GM23338 (cell line): ENCODE results near the gene SH3RF3. TPM values are rescaled to one million over a fixed set of nuclear protein-coding genes. Genes with fewer than 3 reads are reported as not detected.

ENCODE experiments used
- ATAC-seq: fragments of 200-7000 bp; cut with Tn5 transposase; 3 replicates; pipeline ENCODE4 v1.9.1; 2020
- DNase-seq: peaks from one replicate; pipeline ENCODE4 v3.0.0-alpha.2; 2015; ENCODE audit warnings: low spot score
- H2AFZ ChIP-seq: fragments of 200-600 bp; sonication (generic); 2 replicates; pipeline ENCODE4 v1.8.0; 2016; ENCODE audit warnings: antibody characterized with exemption, mild to moderate bottlenecking, moderate library complexity
- H3F3A ChIP-seq: fragments of 200-600 bp; sonication (generic); replicated peaks from 2 replicates; pipeline ENCODE4 v1.8.0; 2017; ENCODE audit warnings: antibody characterized with exemption, mixed run types, low read depth
- H3K27ac ChIP-seq: fragments of 200-600 bp; sonication (generic); 2 replicates; pipeline ENCODE4 v1.6.1; 2016; ENCODE audit warnings: low read depth
- H3K27me3 ChIP-seq: fragments of 200-600 bp; sonication (generic); 2 replicates; pipeline ENCODE4 v1.8.0; 2016; ENCODE audit warnings: mild to moderate bottlenecking, mixed run types, moderate library complexity; ENCODE audit not compliant: insufficient read depth
- H3K36me3 ChIP-seq: fragments of 200-600 bp; sonication (generic); 2 replicates; pipeline ENCODE4 v1.8.0; 2016; ENCODE audit warnings: mild to moderate bottlenecking; ENCODE audit not compliant: insufficient read depth
- H3K4me1 ChIP-seq: fragments of 200-600 bp; sonication (generic); 2 replicates; pipeline ENCODE4 v1.8.0; 2016; ENCODE audit warnings: mild to moderate bottlenecking, moderate library complexity; ENCODE audit not compliant: insufficient read depth
- H3K4me2 ChIP-seq: fragments of 200-600 bp; sonication (generic); 2 replicates; pipeline ENCODE4 v1.7.1; 2017; ENCODE audit warnings: mixed run types
- H3K4me3 ChIP-seq: fragments of 200-600 bp; sonication (generic); 2 replicates; pipeline ENCODE4 v1.6.1; 2016; ENCODE audit warnings: mixed run types
- H3K79me2 ChIP-seq: fragments of 200-600 bp; sonication (generic); replicated peaks from 2 replicates; pipeline ENCODE4 v1.8.0; 2017; ENCODE audit warnings: mild to moderate bottlenecking; ENCODE audit not compliant: insufficient read depth
- H3K9me2 ChIP-seq: fragments of 200-600 bp; sonication (generic); 2 replicates; pipeline ENCODE4 v1.8.0; 2017; ENCODE audit not compliant: insufficient read depth
- H4K20me1 ChIP-seq: fragments of 200-600 bp; sonication (generic); replicated peaks from 2 replicates; pipeline ENCODE4 v1.8.0; 2017; ENCODE audit warnings: mild to moderate bottlenecking; ENCODE audit not compliant: insufficient read depth
- H3K27ac Mint-ChIP-seq: 2 replicates; pipeline ENCODE4 v1.8.0; 2020; ENCODE audit warnings: inconsistent platforms, mild to moderate bottlenecking, moderate library complexity, mixed read lengths
- H3K27me3 Mint-ChIP-seq: 3 replicates; pipeline ENCODE4 v1.8.0; 2022; ENCODE audit warnings: low read depth, mild to moderate bottlenecking, moderate library complexity, mixed read lengths, inconsistent platforms; ENCODE audit not compliant: insufficient read depth, poor library complexity
- H3K36me3 Mint-ChIP-seq: 3 replicates; pipeline ENCODE4 v1.8.0; 2021; ENCODE audit warnings: low read depth, mild to moderate bottlenecking, inconsistent platforms, moderate library complexity, mixed read lengths
- H3K4me1 Mint-ChIP-seq: 3 replicates; pipeline ENCODE4 v1.8.0; 2020; ENCODE audit warnings: mild to moderate bottlenecking, inconsistent platforms, mixed read lengths
- H3K4me3 Mint-ChIP-seq: 3 replicates; pipeline ENCODE4 v1.8.0; 2021; ENCODE audit warnings: moderate library complexity, mild to moderate bottlenecking, inconsistent platforms, mixed read lengths
- H3K9me3 Mint-ChIP-seq: 3 replicates; pipeline ENCODE4 v1.8.0; 2020; ENCODE audit warnings: moderate library complexity, mild to moderate bottlenecking, inconsistent platforms, mixed read lengths
- CREB1 ChIP-seq: fragments of 250-450 bp; sonication (Bioruptor Pico); IDR thresholded peaks from 2 replicates; pipeline ENCODE4 v1.5.0; 2020; ENCODE audit warnings: low read depth, mild to moderate bottlenecking, moderate library complexity
- JUNB ChIP-seq: IDR thresholded peaks from one replicate; pipeline ENCODE4 v1.6.1; 2016; ENCODE audit warnings: antibody characterized with exemption; ENCODE audit not compliant: unreplicated experiment
- ZNF114 ChIP-seq: fragments of 250-450 bp; sonication (Bioruptor Pico); IDR thresholded peaks from 2 replicates; pipeline ENCODE4 v1.5.0; 2020; ENCODE audit warnings: mild to moderate bottlenecking, moderate library complexity
- polyA plus RNA-seq: library from polyadenylated mRNA; unstranded; fragments of >200 nt; fragmentation: Nextera tagmentation; extraction: Ambion mirVana; gene quantifications from 2 replicates; pipeline ENCODE4 v1.2.1, GENCODE V29; 2016
- total RNA-seq: library from RNA; depleted of rRNA; stranded (reverse); fragments of >200 nt; shearing (Covaris generic); gene quantifications from 2 replicates; pipeline ENCODE4 v1.2.3, GENCODE V29; 2014
- TF ChIP-seq, protein P1 (sequence below): IDR thresholded peaks from 2 replicates; pipeline ENCODE4 v1.6.1; 2016; ENCODE audit warnings: antibody characterized with exemption
- TF ChIP-seq, protein P2 (sequence below): IDR thresholded peaks from one replicate; pipeline ENCODE4 v1.6.1; 2018; ENCODE audit warnings: antibody characterized with exemption; ENCODE audit not compliant: unreplicated experiment
- TF ChIP-seq, protein P3 (sequence below): fragments of 250-450 bp; sonication (Bioruptor Pico); IDR thresholded peaks from 2 replicates; pipeline ENCODE4 v1.5.0; 2020; ENCODE audit warnings: mild to moderate bottlenecking, moderate library complexity

The SH3RF3 gene
- total and polyA plus RNA-seq, 2 experiments from 2014 or later = 0.11 to 0.63 TPM

DNA sequence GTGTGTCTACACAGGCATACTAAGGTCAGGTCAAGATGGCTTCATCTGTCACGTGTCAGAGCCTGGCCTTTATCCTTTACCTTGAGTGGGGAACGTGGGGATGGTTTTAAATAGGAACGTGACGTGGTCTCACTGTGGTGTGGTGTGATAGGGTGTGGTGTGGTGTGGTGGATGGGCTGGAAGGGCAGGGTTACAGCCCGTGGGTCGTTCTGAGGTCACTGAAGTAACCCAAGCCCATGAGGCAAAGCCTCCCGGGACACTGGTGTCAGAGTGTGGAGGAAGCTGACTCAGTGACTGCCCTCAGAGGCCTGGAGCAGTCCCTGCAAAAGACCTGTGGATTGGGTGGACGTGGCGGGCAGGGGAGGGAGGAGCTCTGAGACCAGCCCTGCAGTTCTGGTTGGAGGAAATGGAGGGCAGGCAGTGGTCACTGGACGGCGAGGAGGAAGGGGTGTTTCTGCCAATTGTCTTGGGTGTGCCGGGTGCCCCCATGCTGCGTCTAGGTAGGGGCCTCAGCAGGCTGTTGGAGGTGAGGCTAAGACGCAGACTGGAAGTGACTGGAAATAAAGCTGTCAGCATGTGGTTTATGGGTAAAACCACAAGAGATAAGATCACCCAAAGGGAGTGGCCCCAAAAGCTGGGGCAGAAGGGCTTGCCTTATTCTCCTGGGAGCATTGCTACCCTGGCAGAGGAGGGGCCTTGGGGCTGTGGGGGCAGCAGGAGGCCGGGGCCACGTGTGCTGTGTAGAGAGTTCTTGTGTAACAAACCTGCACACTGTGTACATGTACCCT lies 84.8 kb downstream of the SH3RF3 start:
- H3K79me2 ChIP-seq = no peaks in the 10 kb centered on the region
- no peak overlapping the region for H3K4me3 ChIP-seq
- no peak overlapping the region for H2AFZ ChIP-seq
- no peaks in the 10 kb centered on the region for H3K27me3 ChIP-seq
- H3F3A ChIP-seq = no peaks in the 10 kb centered on the region
- no peak for DNase-seq
- H3K27ac Mint-ChIP-seq = no peak overlapping the region; the same call in 1 of the 2 replicates
- no peaks in the 10 kb centered on the region for H3K4me1 ChIP-seq
- H3K9me3 Mint-ChIP-seq = no peaks in the 10 kb centered on the region; the same call in 2 of the 3 replicates
- H3K36me3 ChIP-seq = no peaks in the 10 kb centered on the region
- no peak for ATAC-seq
- no peaks in the 10 kb centered on the region for H3K9me2 ChIP-seq
- peaks cover 24% of the 10 kb centered on the region for H3K27me3 Mint-ChIP-seq
- H3K4me2 ChIP-seq = no peak overlapping the region
- TF ChIP-seq CREB1 (CRISPR knock-in tag) (no peak), JUNB (no peak), ZNF114 (CRISPR knock-in tag) (no peak)
- TF ChIP-seq, protein P1, sequence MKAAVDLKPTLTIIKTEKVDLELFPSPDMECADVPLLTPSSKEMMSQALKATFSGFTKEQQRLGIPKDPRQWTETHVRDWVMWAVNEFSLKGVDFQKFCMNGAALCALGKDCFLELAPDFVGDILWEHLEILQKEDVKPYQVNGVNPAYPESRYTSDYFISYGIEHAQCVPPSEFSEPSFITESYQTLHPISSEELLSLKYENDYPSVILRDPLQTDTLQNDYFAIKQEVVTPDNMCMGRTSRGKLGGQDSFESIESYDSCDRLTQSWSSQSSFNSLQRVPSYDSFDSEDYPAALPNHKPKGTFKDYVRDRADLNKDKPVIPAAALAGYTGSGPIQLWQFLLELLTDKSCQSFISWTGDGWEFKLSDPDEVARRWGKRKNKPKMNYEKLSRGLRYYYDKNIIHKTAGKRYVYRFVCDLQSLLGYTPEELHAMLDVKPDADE = no peak
- TF ChIP-seq, protein P2, sequence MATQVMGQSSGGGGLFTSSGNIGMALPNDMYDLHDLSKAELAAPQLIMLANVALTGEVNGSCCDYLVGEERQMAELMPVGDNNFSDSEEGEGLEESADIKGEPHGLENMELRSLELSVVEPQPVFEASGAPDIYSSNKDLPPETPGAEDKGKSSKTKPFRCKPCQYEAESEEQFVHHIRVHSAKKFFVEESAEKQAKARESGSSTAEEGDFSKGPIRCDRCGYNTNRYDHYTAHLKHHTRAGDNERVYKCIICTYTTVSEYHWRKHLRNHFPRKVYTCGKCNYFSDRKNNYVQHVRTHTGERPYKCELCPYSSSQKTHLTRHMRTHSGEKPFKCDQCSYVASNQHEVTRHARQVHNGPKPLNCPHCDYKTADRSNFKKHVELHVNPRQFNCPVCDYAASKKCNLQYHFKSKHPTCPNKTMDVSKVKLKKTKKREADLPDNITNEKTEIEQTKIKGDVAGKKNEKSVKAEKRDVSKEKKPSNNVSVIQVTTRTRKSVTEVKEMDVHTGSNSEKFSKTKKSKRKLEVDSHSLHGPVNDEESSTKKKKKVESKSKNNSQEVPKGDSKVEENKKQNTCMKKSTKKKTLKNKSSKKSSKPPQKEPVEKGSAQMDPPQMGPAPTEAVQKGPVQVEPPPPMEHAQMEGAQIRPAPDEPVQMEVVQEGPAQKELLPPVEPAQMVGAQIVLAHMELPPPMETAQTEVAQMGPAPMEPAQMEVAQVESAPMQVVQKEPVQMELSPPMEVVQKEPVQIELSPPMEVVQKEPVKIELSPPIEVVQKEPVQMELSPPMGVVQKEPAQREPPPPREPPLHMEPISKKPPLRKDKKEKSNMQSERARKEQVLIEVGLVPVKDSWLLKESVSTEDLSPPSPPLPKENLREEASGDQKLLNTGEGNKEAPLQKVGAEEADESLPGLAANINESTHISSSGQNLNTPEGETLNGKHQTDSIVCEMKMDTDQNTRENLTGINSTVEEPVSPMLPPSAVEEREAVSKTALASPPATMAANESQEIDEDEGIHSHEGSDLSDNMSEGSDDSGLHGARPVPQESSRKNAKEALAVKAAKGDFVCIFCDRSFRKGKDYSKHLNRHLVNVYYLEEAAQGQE = no peak
- TF ChIP-seq, protein P3, sequence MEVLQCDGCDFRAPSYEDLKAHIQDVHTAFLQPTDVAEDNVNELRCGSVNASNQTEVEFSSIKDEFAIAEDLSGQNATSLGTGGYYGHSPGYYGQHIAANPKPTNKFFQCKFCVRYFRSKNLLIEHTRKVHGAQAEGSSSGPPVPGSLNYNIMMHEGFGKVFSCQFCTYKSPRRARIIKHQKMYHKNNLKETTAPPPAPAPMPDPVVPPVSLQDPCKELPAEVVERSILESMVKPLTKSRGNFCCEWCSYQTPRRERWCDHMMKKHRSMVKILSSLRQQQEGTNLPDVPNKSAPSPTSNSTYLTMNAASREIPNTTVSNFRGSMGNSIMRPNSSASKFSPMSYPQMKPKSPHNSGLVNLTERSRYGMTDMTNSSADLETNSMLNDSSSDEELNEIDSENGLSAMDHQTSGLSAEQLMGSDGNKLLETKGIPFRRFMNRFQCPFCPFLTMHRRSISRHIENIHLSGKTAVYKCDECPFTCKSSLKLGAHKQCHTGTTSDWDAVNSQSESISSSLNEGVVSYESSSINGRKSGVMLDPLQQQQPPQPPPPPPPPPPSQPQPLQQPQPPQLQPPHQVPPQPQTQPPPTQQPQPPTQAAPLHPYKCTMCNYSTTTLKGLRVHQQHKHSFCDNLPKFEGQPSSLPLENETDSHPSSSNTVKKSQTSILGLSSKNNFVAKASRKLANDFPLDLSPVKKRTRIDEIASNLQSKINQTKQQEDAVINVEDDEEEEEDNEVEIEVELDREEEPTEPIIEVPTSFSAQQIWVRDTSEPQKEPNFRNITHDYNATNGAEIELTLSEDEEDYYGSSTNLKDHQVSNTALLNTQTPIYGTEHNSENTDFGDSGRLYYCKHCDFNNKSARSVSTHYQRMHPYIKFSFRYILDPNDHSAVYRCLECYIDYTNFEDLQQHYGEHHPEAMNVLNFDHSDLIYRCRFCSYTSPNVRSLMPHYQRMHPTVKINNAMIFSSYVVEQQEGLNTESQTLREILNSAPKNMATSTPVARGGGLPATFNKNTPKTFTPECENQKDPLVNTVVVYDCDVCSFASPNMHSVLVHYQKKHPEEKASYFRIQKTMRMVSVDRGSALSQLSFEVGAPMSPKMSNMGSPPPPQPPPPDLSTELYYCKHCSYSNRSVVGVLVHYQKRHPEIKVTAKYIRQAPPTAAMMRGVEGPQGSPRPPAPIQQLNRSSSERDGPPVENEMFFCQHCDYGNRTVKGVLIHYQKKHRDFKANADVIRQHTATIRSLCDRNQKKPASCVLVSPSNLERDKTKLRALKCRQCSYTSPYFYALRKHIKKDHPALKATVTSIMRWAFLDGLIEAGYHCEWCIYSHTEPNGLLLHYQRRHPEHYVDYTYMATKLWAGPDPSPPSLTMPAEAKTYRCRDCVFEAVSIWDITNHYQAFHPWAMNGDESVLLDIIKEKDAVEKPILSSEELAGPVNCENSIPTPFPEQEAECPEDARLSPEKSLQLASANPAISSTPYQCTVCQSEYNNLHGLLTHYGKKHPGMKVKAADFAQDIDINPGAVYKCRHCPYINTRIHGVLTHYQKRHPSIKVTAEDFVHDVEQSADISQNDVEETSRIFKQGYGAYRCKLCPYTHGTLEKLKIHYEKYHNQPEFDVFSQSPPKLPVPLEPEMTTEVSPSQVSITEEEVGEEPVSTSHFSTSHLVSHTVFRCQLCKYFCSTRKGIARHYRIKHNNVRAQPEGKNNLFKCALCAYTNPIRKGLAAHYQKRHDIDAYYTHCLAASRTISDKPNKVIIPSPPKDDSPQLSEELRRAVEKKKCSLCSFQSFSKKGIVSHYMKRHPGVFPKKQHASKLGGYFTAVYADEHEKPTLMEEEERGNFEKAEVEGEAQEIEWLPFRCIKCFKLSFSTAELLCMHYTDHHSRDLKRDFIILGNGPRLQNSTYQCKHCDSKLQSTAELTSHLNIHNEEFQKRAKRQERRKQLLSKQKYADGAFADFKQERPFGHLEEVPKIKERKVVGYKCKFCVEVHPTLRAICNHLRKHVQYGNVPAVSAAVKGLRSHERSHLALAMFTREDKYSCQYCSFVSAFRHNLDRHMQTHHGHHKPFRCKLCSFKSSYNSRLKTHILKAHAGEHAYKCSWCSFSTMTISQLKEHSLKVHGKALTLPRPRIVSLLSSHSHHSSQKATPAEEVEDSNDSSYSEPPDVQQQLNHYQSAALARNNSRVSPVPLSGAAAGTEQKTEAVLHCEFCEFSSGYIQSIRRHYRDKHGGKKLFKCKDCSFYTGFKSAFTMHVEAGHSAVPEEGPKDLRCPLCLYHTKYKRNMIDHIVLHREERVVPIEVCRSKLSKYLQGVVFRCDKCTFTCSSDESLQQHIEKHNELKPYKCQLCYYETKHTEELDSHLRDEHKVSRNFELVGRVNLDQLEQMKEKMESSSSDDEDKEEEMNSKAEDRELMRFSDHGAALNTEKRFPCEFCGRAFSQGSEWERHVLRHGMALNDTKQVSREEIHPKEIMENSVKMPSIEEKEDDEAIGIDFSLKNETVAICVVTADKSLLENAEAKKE (CRISPR knock-in tag) = no peak
- no peak overlapping the region for H3K27ac ChIP-seq
- peaks cover 14% of the 10 kb centered on the region for H3K4me1 Mint-ChIP-seq
- H4K20me1 ChIP-seq = no peaks in the 10 kb centered on the region
- no peaks in the 10 kb centered on the region for H3K36me3 Mint-ChIP-seq
- no peak overlapping the region for H3K4me3 Mint-ChIP-seq
